ENCODE results near the gene THBS2.

Gene THBS2

DNA sequence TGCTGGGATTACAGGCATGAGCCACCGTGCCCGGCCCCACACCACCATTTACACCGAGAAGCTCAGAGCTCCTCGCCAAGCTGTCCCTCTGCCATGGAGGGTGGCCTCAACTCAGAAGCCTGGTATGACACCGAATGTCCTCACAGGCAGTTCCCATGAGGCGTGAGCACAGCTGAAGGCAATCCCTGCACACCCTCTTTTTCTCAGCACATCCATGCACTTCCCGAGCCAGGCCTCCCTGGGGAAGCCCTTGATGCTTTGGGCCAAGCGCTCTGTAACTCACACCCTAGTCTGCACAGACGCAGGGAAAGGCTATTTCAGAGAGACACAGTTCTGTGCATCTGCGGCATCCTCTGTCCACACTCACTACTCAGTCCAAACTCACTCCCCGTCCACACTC lies 18.4 kb downstream of the THBS2 start:
- no peak overlapping the region for H3K4me3 ChIP-seq (ENCODE audit: low read length)
- TF ChIP-seq ZNF274 (IDR thresholded peaks at IDR 0.05; ENCODE audit: low read depth, low read length) = no peak

DNA sequence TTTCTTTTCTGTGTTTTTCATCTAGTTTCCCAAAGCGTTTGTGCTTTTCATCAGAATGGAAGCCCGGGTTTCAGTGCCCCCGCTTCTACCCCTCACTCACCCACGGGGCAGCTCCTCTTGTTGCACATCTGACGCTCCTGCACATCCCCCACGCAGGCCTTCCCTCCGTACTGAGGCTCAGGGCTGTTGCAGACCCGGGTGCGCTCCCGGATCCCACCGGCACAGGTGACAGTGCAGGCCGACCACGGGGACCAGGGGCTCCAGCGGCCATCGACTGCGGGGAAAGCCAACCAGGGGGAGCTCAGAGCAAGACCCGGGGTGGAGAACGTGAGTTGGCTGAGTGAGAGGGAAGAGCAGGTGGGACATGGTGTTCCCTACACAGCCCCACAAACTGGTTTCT lies 19.0 kb downstream of the THBS2 start:
- no peak for TF ChIP-seq ZNF274 (IDR thresholded peaks at IDR 0.05; ENCODE audit: low read depth, low read length)
- no peak overlapping the region for H3K4me3 ChIP-seq (ENCODE audit: low read length)

DNA sequence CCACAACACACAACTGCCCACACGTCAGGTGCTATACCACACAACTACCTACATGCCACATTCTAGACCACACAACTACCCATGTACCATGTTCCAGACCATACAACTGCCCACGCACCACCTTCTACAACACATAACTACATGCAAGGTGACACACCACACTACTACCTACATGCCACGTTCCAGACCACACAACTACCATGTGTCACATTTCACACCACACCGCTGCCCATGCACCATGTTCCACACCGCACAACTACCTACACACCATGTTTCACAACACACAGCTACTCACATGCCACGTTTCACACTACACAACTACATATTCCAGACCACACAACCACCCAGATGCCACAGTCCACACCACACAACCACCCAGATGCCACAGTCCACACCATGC lies 19.8 kb downstream of the THBS2 start:
- TF ChIP-seq ZNF274 (IDR thresholded peaks at IDR 0.05; ENCODE audit: low read depth, low read length) = no peak
- no peak overlapping the region for H3K4me3 ChIP-seq (ENCODE audit: low read length)

DNA sequence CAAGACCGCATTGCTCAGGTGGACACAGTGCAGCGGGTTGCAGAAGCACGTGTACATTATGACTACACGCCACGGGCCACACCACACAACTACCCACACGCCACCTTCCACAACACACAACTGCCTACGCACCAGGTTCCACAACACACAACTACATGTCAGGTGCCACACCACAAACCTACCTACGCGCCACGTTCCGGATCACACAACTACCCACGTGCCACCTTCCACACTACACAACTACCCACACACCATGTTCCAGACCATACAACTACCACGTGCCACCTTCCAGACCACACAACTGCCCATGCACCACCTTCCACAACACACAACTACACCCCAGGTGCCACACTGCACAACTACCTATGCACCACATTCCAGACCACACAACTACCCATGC lies 20.5 kb downstream of the THBS2 start:
- no peak overlapping the region for H3K4me3 ChIP-seq (ENCODE audit: low read length)
- TF ChIP-seq ZNF274 (IDR thresholded peaks at IDR 0.05; ENCODE audit: low read depth, low read length) = no peak

DNA sequence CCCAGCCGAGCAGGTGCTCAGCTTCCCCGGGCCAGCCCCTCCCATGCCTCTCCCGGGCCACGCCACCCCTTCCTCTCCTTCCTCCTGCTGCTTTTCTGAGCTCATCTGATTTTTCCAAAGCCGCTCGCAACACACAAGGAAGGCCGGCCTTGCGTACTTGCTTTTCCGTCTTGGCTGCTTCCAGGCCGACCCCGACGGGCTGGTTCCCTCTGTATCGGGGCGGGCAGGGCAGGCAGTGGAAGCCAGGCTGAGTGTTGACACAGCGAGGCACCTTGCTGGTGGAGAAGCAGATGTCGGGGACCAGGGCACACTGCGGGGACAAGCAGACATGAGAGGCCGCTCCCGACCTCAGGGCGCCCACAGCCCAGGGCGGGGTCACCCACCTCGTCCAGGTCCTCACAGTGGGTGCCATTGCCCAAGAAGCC lies 21.1 kb downstream of the THBS2 start:
- no peak overlapping the region for H3K4me3 ChIP-seq (ENCODE audit: low read length)
- no peak for TF ChIP-seq ZNF274 (IDR thresholded peaks at IDR 0.05; ENCODE audit: low read depth, low read length)

DNA sequence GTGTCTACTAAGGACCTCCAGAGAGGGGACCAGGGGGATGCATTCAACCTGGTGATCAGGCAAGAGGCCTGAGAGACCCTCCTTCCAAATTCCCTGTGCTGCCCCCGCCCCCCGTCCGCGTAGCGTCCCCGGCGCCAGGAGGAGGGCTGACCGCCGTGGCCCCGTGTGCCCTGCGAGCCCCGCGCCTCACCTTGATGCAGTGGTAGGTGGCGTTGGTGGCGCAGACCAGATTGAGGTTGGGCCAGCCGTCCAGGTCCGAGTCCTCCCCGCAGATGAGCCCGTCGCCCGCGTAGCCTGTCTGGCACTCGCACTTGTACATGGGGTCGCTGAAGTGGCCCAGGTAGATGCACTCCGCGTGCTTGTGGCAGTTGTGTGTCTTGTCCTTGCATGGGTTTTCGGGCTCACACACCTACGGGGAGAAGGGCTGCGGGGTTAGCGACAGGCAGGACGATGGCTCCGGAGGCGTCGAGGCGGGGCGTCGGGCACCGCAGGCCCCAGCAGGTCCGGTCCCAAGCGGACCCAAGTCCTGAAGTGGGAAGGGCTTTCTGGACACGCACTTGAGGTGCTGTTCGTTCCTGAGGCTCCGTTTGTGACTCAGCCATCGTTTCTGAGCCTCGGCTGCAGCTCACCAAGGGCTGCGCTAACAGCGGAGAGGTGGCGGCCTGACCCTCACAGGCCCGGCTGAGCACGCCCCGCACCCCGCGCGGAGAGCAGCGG lies 21.7 kb downstream of the THBS2 start:
- H3K4me3 ChIP-seq (ENCODE audit: low read length) = no peak overlapping the region
- TF ChIP-seq ZNF274 (IDR thresholded peaks at IDR 0.05; ENCODE audit: low read depth, low read length) = no peak

DNA sequence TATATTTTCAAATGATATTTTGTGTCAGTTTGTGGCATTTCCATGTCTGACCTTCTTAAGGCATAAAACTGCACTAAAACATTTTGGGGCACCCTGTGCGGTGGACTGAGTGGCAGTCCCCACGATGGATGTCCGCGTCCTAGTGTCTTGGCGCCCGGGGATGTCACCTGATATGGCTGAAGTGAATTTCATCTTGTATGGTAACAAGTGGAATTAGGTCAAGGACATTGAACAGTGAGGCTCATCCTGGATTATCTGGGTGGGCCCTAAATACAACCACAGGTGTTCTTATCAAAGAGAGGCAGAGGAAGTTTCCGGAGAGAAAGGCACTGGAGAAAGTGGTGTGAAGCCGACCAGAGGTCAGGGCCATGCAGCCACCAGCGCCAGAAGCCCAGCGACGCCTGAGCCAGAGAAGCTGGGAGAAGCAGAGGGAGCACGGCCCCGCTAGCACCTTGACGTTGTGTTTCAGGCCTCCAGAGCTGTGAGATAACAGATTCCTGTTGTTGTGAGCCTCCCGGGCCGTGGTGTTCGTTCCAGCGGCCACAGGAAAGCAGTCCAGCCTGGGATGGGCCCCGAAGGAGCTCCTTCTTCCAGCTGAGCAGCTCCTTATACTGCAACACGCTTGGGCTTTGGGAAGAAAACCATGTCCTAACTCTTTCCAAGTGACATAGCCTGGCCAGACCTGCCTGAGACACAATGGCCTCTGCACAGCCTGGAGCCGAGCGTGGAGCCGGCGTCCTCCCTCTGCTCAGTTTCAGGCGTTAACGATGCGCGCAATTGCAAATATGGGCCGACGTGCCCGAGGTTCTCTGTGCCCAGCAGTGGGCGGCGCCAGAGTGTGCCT lies 22.5 kb downstream of the THBS2 start:
- TF ChIP-seq ZNF274 (IDR thresholded peaks at IDR 0.05; ENCODE audit: low read depth, low read length) = no peak
- H3K4me3 ChIP-seq (ENCODE audit: low read length) = no peak overlapping the region

DNA sequence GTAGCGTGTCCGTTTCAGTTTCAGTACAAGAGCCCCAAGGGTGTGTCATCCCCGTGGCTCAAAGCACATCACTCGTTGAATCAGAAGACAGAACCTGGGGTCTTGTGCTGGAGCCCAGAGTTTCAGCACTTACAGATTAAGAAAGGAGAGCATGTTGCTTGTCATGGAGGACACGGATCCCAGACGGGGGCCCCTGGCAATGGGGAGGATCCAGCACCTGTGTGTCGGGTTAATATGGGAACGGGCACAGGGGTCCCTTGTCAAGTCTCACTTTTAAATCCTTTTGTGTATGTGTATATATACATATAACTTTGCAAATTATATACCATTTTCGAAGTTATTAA lies 23.4 kb downstream of the THBS2 start:
- H3K4me3 ChIP-seq (ENCODE audit: low read length) = no peak overlapping the region
- no peak for TF ChIP-seq ZNF274 (IDR thresholded peaks at IDR 0.05; ENCODE audit: low read depth, low read length)

DNA sequence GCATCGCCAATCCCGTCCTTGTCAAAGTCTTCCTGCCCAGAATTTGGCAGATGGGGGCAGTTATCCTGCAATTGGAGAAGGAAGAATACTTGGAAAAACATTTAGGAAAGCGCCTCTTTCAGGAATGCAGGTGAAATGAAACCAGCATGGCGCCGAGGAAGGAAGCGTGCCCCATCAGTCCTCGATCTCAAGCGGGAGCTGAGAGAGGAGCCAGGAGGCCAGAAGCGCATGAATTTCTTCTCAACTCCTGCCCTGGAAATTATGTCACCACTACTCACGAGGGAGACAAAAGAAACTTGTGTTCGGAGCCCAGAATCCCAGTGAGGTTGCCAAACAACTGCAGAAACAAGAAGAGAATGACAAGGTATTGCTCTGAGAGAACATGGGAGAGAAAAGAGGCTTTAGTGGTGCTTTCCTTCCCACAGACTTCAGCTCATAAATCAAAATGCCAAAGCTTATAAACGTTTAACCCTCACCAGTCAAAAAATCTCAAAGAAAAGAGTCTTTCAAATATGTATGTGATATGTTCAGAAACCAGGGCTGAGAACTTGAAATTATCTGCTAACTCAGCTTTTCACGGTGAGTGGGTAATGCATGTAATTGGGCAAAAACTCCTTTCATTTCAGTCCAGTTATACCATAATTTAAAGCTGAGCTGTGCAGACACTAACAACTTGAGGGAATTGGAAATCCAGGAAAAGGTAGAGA lies 23.9 kb downstream of the THBS2 start:
- no peak for TF ChIP-seq ZNF274 (IDR thresholded peaks at IDR 0.05; ENCODE audit: low read depth, low read length)
- H3K4me3 ChIP-seq (ENCODE audit: low read length) = no peak overlapping the region

DNA sequence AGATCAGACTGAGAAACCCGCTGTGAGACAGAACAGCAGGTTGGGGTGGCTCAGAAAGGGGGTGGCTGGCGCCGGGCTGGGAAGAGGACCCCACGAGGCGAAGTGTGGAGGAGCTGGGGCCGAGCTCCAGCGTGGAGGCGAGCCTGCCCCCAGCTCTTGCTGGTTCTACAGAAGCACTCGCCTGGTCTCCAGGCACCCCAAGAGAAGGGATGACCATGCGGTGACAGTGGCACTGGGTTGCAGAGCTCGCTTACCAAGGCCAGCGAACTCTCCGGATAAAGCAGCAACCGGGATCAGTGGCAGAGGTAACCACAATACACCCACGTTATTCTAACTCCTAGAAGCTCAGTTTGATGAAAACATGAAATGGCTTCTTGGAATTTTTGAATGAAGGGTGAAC lies 26.5 kb downstream of the THBS2 start:
- no peak for TF ChIP-seq ZNF274 (IDR thresholded peaks at IDR 0.05; ENCODE audit: low read depth, low read length)

DNA sequence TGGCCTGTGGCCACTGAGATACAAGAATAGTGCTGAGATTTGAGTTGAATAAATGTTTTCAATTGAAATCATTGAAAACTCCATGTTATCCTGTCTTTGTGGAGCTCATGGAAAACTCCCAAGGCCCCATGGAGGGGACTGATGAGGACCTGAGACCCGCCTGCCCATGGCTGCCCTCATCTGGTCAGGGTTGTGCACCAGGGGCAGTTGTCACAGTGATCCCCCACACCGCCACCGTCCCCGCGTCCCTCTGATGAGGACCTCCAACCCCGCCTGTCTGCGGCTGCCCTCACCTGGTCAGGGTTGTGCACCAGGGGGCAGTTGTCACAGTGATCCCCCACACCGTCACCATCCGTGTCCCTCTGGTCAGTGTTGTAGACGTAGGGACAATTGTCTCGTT lies 27.8 kb downstream of the THBS2 start:
- TF ChIP-seq ZNF274 (IDR thresholded peaks at IDR 0.05; ENCODE audit: low read depth, low read length) = no peak

More for the DNA sequence above, 26.5 kb downstream of the THBS2 start:
- H3K4me3 ChIP-seq (ENCODE audit: low read length) = no peak overlapping the region

DNA sequence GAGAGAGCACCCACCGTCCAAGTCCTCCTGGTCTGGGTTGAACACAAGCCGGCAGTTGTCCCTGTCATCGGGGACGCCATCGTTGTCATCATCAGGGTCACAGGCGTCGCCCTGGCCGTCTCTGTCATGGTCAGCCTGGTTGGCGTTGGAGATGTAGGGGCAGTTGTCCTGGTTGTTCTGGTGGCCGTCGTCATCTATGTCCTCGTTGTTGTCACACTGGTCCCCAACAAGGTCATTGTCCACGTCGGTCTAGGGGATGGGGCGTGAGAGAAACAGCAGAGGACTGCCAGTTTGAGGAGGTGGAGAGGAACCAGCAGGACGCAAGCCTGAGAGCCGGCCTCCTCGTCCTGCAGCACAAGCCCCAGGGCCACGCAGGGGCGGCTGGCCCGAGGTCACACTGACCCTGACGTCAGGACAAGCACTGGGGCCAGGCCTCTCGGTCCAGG lies 28.5 kb downstream of the THBS2 start:
- no peak overlapping the region for H3K4me3 ChIP-seq (ENCODE audit: low read length)
- TF ChIP-seq ZNF274 (IDR thresholded peaks at IDR 0.05; ENCODE audit: low read depth, low read length) = no peak

More for the DNA sequence above, 27.8 kb downstream of the THBS2 start:
- H3K4me3 ChIP-seq (ENCODE audit: low read length) = no peak overlapping the region

DNA sequence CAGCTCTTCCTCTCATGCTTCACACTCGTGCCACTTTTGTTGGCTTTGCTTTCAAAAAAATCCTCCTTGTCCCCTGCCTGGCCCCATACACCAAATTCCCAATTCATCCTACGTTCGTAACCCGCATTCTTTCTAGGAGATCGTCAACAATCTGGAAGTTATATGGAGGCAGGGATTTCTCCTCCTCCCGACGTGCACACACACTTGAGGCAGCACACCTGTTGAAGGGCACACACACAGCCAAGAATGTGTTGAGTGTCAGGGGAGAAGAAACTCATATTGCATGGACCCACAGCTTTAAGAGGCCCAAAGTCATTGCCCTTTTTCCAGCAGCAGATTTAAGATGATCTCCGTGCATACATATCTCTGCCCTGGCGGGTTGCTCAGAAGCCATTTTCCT lies 28.9 kb downstream of the THBS2 start:
- no peak overlapping the region for H3K4me3 ChIP-seq (ENCODE audit: low read length)
- TF ChIP-seq ZNF274 (IDR thresholded peaks at IDR 0.05; ENCODE audit: low read depth, low read length) = no peak

DNA sequence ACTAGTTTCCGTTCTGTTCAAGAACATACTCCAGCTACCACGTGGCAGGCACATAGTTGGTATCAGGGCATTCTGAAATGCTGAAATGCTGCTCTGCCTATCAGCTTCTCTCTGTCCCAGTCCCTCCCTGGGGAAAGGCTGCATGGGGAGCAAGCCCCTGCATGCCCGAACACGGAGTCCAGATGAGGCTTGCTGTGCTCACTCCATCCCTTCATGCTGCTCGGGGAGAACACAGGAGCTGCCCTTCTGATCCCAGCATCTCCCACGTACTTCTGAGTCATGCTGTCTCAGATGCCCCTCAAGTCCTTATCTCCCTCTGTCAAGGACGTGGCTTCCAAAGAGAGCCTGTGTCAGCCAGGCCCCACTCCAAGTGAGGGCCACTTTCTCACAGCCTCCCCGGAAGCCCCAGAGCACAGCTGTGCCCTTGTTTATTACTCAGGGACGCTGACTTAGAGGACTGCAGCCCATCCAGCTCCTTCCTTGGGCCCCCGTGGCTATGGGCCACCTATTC lies 29.4 kb downstream of the THBS2 start:
- TF ChIP-seq ZNF274 (IDR thresholded peaks at IDR 0.05; ENCODE audit: low read depth, low read length) = no peak
- H3K4me3 ChIP-seq (ENCODE audit: low read length) = no peak overlapping the region
